Measurements from ENCODE around the gene CREBBP. TPM values are rescaled to one million over a fixed set of nuclear protein-coding genes. Genes with fewer than 3 reads are reported as not detected.

The CREBBP gene
- total and polyA plus RNA-seq, 4 donors, result 5.4 to 103 (median 61.0) TPM

GRCh38 chr16:3854750-3855541 lies 25.6 kb downstream of the CREBBP start:
- Histone ChIP-seq H3K4me1 (ENCODE audit: control insufficient read depth in 1 of 2, insufficient read depth in 2 of 2, low read length in 2 of 2) (peaks cover 0 to 5% of the 10 kb centered on the region in 2 donors), H3K4me3 (ENCODE audit: low read length in 2 of 2) (no peak overlapping the region), H3K27me3 (ENCODE audit: control insufficient read depth in 1 of 2, insufficient read depth in 2 of 2, low read length in 1 of 2) (no peaks in the 10 kb centered on the region), H3K9me3 (ENCODE audit: control insufficient read depth, low read length) (no peaks in the 10 kb centered on the region), H3K27ac (ENCODE audit: low read depth in 1 of 2, low read length in 2 of 2) (no peak overlapping the region), H3K36me3 (ENCODE audit: control insufficient read depth in 1 of 2, insufficient read depth in 2 of 2, low read length in 1 of 2) (peaks cover 0 to 3% of the 10 kb centered on the region in 2 donors)
- WGBS, 2 donors, result 67% methylated on average over 19 of the region's 19 CpGs
- ATAC-seq (ENCODE audit: low FRiP score) (no peak), DNase-seq (no peak)
- intact Hi-C loops (cut with DNase I), result no loop called here

GRCh38 chr16:3850544-3850899 lies 30.0 kb downstream of the CREBBP start:
- H3K4me1 ChIP-seq (ENCODE audit: control insufficient read depth in 1 of 2, insufficient read depth in 2 of 2, low read length in 2 of 2), result peaks cover 0 to 4% of the 10 kb centered on the region in 2 donors
- DNase-seq, result no peak
- H3K4me3 ChIP-seq (ENCODE audit: low read length in 2 of 2), result no peak overlapping the region
- H3K27me3 ChIP-seq (ENCODE audit: control insufficient read depth in 1 of 2, insufficient read depth in 2 of 2, low read length in 1 of 2), result no peaks in the 10 kb centered on the region
- WGBS, 2 donors, result 81 to 82% methylated on average over 10 of the region's 10 CpGs
- peaks cover 0 to 3% of the 10 kb centered on the region in 2 donors for H3K36me3 ChIP-seq (ENCODE audit: control insufficient read depth in 1 of 2, insufficient read depth in 2 of 2, low read length in 1 of 2)
- intact Hi-C loops (cut with DNase I), result no loop called here
- H3K27ac ChIP-seq (ENCODE audit: low read depth in 1 of 2, low read length in 2 of 2), result no peak overlapping the region
- H3K9me3 ChIP-seq (ENCODE audit: control insufficient read depth, low read length), result no peaks in the 10 kb centered on the region
- ATAC-seq (ENCODE audit: low FRiP score), result peak; percentile 13

DNA sequence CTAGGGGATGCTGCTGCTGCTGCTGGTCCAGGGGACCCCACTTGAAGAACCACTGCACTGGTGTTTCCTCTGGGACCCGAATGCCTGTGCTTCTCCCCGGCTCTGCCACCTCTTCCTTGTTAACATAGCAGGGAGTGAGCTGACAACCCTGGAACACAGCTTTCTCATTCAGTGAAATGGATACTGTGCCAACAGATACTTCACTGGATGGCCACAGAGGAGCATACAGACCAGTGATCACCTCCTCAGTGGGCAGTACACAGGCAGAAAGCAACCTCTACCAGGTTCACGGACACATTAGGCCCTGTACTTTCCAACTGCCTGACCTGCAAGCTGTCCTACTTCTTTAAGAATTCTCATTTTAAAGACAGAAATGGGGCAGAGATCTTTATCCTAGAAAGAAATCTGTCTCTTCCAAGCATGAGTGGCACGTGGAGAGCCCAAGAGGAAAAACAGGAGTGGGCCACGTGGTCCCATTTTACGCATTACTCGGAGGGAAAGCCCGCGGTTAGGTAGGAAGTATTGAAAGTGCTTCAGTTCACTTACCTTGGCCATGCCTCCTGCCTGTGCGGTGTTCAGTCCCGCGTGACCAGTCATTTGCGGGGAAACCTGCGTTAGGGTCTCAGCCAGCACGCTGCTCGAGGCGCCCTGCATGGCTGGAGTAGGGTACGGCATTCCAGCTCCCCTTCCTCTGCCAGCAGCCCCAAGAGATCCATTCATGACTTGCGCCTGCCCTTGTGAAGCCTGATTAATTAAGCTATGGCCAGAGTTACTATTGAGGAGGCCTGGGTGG lies 30.6 kb downstream of the CREBBP start:
- Histone ChIP-seq H3K4me1 (ENCODE audit: control insufficient read depth in 1 of 2, insufficient read depth in 2 of 2, low read length in 2 of 2) (peaks cover 0 to 4% of the 10 kb centered on the region in 2 donors), H3K4me3 (ENCODE audit: low read length in 2 of 2) (no peak overlapping the region), H3K36me3 (ENCODE audit: control insufficient read depth in 1 of 2, insufficient read depth in 2 of 2, low read length in 1 of 2) (peaks cover 0 to 3% of the 10 kb centered on the region in 2 donors), H3K27me3 (ENCODE audit: control insufficient read depth in 1 of 2, insufficient read depth in 2 of 2, low read length in 1 of 2) (no peaks in the 10 kb centered on the region), H3K27ac (ENCODE audit: low read depth in 1 of 2, low read length in 2 of 2) (no peak overlapping the region), H3K9me3 (ENCODE audit: control insufficient read depth, low read length) (no peaks in the 10 kb centered on the region)
- DNase-seq (no peak), ATAC-seq (ENCODE audit: low FRiP score) (peak; percentile 21)
- WGBS, 2 donors, result 89% methylated on average over 19 of the region's 19 CpGs
- intact Hi-C loops (cut with DNase I), result no loop called here

DNA sequence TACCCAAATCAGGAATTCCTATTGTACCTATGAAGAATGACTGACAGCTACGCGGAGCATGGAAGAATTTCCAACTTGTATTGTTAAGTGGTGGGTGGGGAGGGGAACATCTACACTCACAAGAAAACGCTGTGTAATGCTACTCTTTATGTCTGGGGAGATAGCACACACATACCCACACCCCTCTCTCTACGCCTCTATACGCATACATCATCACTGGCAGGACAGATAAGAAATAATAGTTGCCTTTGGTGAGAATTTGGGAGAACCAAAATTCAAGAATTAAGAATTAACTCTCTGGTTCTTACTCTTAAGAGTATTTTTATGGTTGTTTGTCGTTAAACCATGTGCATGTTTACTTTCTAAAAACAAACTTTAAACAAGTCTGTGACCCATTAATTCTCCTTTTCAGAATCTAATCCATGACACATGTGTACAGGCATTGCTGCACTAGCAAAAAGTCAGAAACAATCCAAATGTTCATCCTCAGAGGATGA lies 33.9 kb downstream of the CREBBP start:
- no peak overlapping the region for H3K4me3 ChIP-seq (ENCODE audit: low read length in 2 of 2)
- intact Hi-C loops (cut with DNase I), result no loop called here
- no peaks in the 10 kb centered on the region for H3K9me3 ChIP-seq (ENCODE audit: control insufficient read depth, low read length)
- H3K27ac ChIP-seq (ENCODE audit: low read depth in 1 of 2, low read length in 2 of 2), result no peak overlapping the region
- H3K36me3 ChIP-seq (ENCODE audit: control insufficient read depth in 1 of 2, insufficient read depth in 2 of 2, low read length in 1 of 2), result peaks cover 0 to 3% of the 10 kb centered on the region in 2 donors
- peaks cover 2 to 4% of the 10 kb centered on the region in 2 donors for H3K4me1 ChIP-seq (ENCODE audit: control insufficient read depth in 1 of 2, insufficient read depth in 2 of 2, low read length in 2 of 2)
- ATAC-seq (ENCODE audit: low FRiP score) (no peak), DNase-seq (no peak)
- H3K27me3 ChIP-seq (ENCODE audit: control insufficient read depth in 1 of 2, insufficient read depth in 2 of 2, low read length in 1 of 2), result no peaks in the 10 kb centered on the region
- 86 to 87% methylated on average over 6 of the region's 6 CpGs for WGBS, 2 donors

- H3K36me3 ChIP-seq (ENCODE audit: control insufficient read depth in 1 of 2, insufficient read depth in 2 of 2, low read length in 1 of 2), result peaks cover 0 to 3% of the 10 kb centered on the region in 2 donors
- H3K27me3 ChIP-seq (ENCODE audit: control insufficient read depth in 1 of 2, insufficient read depth in 2 of 2, low read length in 1 of 2), result no peaks in the 10 kb centered on the region
- DNase-seq (no peak), ATAC-seq (ENCODE audit: low FRiP score) (no peak)
- intact Hi-C loops (cut with DNase I), result no loop called here
- H3K4me3 ChIP-seq (ENCODE audit: low read length in 2 of 2), result no peak overlapping the region
- H3K9me3 ChIP-seq (ENCODE audit: control insufficient read depth, low read length), result no peaks in the 10 kb centered on the region
- H3K4me1 ChIP-seq (ENCODE audit: control insufficient read depth in 1 of 2, insufficient read depth in 2 of 2, low read length in 2 of 2), result peaks cover 2 to 4% of the 10 kb centered on the region in 2 donors
- no peak overlapping the region for H3K27ac ChIP-seq (ENCODE audit: low read depth in 1 of 2, low read length in 2 of 2)
Measured at GRCh38 chr16:3846087-3846486, 34.4 kb downstream of the CREBBP start.

- H3K4me3 ChIP-seq (ENCODE audit: low read length in 2 of 2), result peak overlapping the region in 1 of 2 donors; percentile 26
- WGBS, 2 donors, result 12 to 13% methylated on average over 3 of the region's 3 CpGs
- H3K4me1 ChIP-seq (ENCODE audit: control insufficient read depth in 1 of 2, insufficient read depth in 2 of 2, low read length in 2 of 2), result peaks cover 4% of the 10 kb centered on the region in 2 donors
- ATAC-seq (ENCODE audit: low FRiP score) (peak; percentile 67), DNase-seq (no peak)
- H3K27me3 ChIP-seq (ENCODE audit: control insufficient read depth in 1 of 2, insufficient read depth in 2 of 2, low read length in 1 of 2), result no peaks in the 10 kb centered on the region
- intact Hi-C loops (cut with DNase I), result no loop called here
- H3K36me3 ChIP-seq (ENCODE audit: control insufficient read depth in 1 of 2, insufficient read depth in 2 of 2, low read length in 1 of 2), result no peaks in the 10 kb centered on the region
- H3K27ac ChIP-seq (ENCODE audit: low read depth in 1 of 2, low read length in 2 of 2), result no peak overlapping the region
- no peaks in the 10 kb centered on the region for H3K9me3 ChIP-seq (ENCODE audit: control insufficient read depth, low read length)
Measured at GRCh38 chr16:3842994-3843393, 37.5 kb downstream of the CREBBP start.

- ATAC-seq (ENCODE audit: low FRiP score) (no peak), DNase-seq (no peak)
- Histone ChIP-seq H3K4me1 (ENCODE audit: control insufficient read depth in 1 of 2, insufficient read depth in 2 of 2, low read length in 2 of 2) (peaks cover 4% of the 10 kb centered on the region in 2 donors), H3K4me3 (ENCODE audit: low read length in 2 of 2) (no peak overlapping the region), H3K27ac (ENCODE audit: low read depth in 1 of 2, low read length in 2 of 2) (no peak overlapping the region), H3K27me3 (ENCODE audit: control insufficient read depth in 1 of 2, insufficient read depth in 2 of 2, low read length in 1 of 2) (no peaks in the 10 kb centered on the region), H3K9me3 (ENCODE audit: control insufficient read depth, low read length) (no peaks in the 10 kb centered on the region), H3K36me3 (ENCODE audit: control insufficient read depth in 1 of 2, insufficient read depth in 2 of 2, low read length in 1 of 2) (peaks cover 0 to 2% of the 10 kb centered on the region in 2 donors)
- WGBS, 2 donors, result 39 to 45% methylated on average over 10 of the region's 10 CpGs
- intact Hi-C loops (cut with DNase I), result no loop called here
Measured at GRCh38 chr16:3841729-3842508, 38.6 kb downstream of the CREBBP start.

DNA sequence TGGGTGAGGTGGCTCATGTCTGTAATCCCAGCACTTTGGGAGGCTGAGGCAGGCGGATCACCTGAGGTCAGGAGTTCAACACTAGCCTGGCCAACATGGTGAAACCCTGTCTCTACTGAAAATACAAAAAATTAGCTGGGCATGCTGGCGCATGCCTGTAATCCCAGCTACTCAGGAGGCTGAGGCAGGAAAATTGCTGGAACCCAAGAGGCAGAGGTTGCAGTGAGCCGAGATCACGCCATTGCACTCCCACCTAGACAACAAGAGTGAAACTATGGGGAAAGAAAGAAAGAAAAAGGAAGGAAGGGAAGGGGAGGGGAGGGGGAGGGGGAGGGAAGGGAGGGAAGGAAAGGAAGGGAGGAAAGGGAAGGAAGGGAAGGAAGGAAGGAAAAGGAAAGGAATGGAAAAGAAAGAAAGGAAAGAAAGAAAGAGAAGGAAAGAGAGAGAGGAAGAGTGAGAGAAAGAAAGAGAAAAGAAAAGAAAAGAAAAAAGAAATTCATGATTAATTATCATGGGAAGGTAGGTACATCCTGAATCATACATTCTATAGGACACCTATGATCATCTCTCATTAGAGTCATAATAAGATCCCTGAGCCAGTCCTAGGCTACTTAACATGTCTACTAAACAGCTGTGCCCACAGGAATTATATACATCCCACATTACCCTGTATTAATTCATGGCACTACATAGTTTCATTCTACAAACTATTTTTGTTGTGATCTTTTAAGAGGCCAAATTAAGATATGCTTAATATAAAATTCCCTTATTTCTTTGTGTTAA lies 40.9 kb downstream of the CREBBP start:
- H3K4me3 ChIP-seq (ENCODE audit: low read length in 2 of 2), result no peak overlapping the region
- no peak overlapping the region for H3K27ac ChIP-seq (ENCODE audit: low read depth in 1 of 2, low read length in 2 of 2)
- H3K36me3 ChIP-seq (ENCODE audit: control insufficient read depth in 1 of 2, insufficient read depth in 2 of 2, low read length in 1 of 2), result peaks cover 0 to 2% of the 10 kb centered on the region in 2 donors
- peaks cover 2 to 4% of the 10 kb centered on the region in 2 donors for H3K4me1 ChIP-seq (ENCODE audit: control insufficient read depth in 1 of 2, insufficient read depth in 2 of 2, low read length in 2 of 2)
- intact Hi-C loops (cut with DNase I), result no loop called here
- ATAC-seq (ENCODE audit: low FRiP score) (no peak), DNase-seq (no peak)
- H3K9me3 ChIP-seq (ENCODE audit: control insufficient read depth, low read length), result no peaks in the 10 kb centered on the region
- WGBS, 2 donors, result 86 to 89% methylated on average over 4 of the region's 4 CpGs
- no peaks in the 10 kb centered on the region for H3K27me3 ChIP-seq (ENCODE audit: control insufficient read depth in 1 of 2, insufficient read depth in 2 of 2, low read length in 1 of 2)
